Ishikawa (cell line): ENCODE data around the gene CCDC146.

Experiments
- CEBPB ChIP-seq: IDR thresholded peaks from 2 replicates; pipeline ENCODE4 v1.6.1; 2012
- EGR1 ChIP-seq: IDR thresholded peaks from 2 replicates; pipeline ENCODE4 v1.6.1; 2012
- EP300 ChIP-seq: IDR thresholded peaks from 2 replicates; pipeline ENCODE4 v1.6.1; 2012; ENCODE audit warnings: borderline replicate concordance
- FOXM1 ChIP-seq: IDR thresholded peaks from 2 replicates; pipeline ENCODE4 v1.6.1; 2012; ENCODE audit warnings: low read depth, borderline replicate concordance
- MAX ChIP-seq: IDR thresholded peaks from 2 replicates; pipeline ENCODE4 v1.6.1; 2012
- RAD21 ChIP-seq: IDR thresholded peaks from 2 replicates; pipeline ENCODE4 v1.6.1; 2012; ENCODE audit warnings: low read depth
- TCF12 ChIP-seq: IDR thresholded peaks from 2 replicates; pipeline ENCODE4 v1.6.1; 2012; ENCODE audit warnings: low read depth
- TEAD4 ChIP-seq: IDR thresholded peaks from 2 replicates; pipeline ENCODE4 v1.6.1; 2012
- YY1 ChIP-seq: IDR thresholded peaks from 2 replicates; pipeline ENCODE4 v1.6.1; 2012; ENCODE audit warnings: low read depth
- ZBTB7A ChIP-seq: IDR thresholded peaks from 2 replicates; pipeline ENCODE4 v1.6.1; 2012; ENCODE audit warnings: low read depth

DNA sequence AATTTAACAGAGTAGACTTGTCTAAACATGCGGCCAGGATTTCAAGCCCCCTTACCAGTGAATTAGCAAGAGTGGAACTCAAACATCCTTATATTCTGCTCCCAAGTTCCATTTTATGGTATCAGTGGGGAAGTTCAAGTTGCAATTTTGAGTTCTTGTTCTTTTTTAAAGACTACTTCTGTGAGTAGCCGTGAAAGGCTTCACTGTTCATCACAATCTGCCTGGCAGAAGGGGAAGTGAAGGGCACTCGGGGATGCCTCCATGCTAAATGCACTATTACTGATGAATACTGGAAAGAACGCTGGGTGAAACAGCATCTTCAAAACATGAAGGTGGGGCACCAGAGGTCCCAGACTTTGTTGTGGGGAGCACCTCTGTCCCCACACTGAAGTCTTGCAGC is 99.7 kb downstream of the CCDC146 start:
- TF ChIP-seq RAD21 (no peak), CEBPB (no peak), TCF12 (no peak), EP300 (no peak), YY1 (no peak), MAX (no peak), ZBTB7A (no peak), FOXM1 (no peak), TEAD4 (no peak), EGR1 (no peak)
